ES-I3 (cell line): ENCODE results near the gene B3GAT2.

ENCODE experiments used
- H3K36me3 ChIP-seq: 2 replicates; pipeline ENCODE4 v1.6.1; 2013; ENCODE audit warnings: mild to moderate bottlenecking, low read length, control low read depth, moderate library complexity; ENCODE audit not compliant: insufficient read depth
- H3K4me1 ChIP-seq: 2 replicates; pipeline ENCODE4 v1.6.1; 2013; ENCODE audit warnings: mild to moderate bottlenecking, control low read depth, low read length; ENCODE audit not compliant: insufficient read depth
- H3K9ac ChIP-seq: 2 replicates; pipeline ENCODE4 v1.6.1; 2013; ENCODE audit warnings: low read depth, mild to moderate bottlenecking, low read length, moderate library complexity
- H3K9me3 ChIP-seq: 2 replicates; pipeline ENCODE4 v1.6.1; 2013; ENCODE audit warnings: mild to moderate bottlenecking, low read length, moderate library complexity; ENCODE audit not compliant: control insufficient read depth, insufficient read depth

The B3GAT2 gene

DNA sequence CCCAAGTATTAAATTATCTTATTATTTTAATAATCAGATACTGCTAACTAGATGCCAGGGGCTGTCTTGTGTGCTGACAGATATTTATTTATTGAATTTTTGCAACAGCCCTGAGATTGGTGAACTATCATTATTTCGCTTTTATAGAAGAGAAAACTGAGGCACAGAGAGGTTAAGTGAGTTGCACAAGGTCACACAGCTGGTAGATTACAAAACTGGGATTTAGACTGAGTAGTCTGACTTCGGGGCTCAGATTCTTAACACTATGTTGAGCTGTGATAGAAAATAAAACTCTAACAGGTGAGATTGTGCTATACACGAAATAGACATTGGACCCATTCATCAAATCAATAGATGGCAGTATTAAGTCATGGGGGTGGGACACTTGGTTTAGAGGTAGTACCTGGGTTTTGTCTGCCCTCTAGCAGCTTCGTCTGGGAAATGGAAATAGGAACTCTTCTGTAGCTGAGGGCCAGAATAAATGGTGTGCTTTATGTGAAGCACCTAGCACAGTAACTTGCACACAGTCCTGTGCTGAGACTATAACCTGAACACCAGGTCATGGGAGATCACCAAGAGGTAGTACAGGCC lies 113.4 kb downstream of the B3GAT2 start:
- Histone ChIP-seq H3K9me3 (no peaks in the 10 kb centered on the region), H3K4me1 (peaks cover 5% of the 10 kb centered on the region; the same call in 1 of the 2 replicates), H3K36me3 (no peaks in the 10 kb centered on the region), H3K9ac (no peak overlapping the region)

DNA sequence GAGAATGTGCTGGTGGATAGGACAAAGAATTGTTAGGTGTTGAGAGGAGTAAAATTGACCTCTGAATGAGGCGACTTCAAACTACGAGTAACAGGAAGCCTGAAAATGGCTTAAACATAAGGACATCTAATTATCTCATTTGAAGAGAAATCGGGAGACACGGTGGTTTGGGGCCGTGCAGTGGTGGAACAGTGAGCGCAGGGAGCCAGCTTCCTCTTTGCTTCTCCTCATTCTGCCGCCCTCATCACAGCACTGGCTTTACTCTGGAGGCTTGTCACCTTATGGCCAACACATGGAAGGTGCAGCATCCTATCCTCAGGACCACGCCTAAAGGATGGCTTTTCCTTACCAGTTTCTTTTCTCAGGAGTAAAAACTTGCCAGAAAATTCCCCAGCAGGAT lies 114.3 kb downstream of the B3GAT2 start:
- Histone ChIP-seq H3K9me3 (no peaks in the 10 kb centered on the region), H3K36me3 (no peaks in the 10 kb centered on the region), H3K4me1 (0 out of 2 replicates have a peak, but pooled peaks cover 1% of the 10 kb centered on the region), H3K9ac (no peak overlapping the region)

- no peak overlapping the region for H3K9ac ChIP-seq
- H3K9me3 ChIP-seq: no peaks in the 10 kb centered on the region
- no peaks in the 10 kb centered on the region for H3K36me3 ChIP-seq
- H3K4me1 ChIP-seq: no peaks in the 10 kb centered on the region
Observed at GRCh38 chr6:70841112-70841511, 115.7 kb downstream of the B3GAT2 start.

DNA sequence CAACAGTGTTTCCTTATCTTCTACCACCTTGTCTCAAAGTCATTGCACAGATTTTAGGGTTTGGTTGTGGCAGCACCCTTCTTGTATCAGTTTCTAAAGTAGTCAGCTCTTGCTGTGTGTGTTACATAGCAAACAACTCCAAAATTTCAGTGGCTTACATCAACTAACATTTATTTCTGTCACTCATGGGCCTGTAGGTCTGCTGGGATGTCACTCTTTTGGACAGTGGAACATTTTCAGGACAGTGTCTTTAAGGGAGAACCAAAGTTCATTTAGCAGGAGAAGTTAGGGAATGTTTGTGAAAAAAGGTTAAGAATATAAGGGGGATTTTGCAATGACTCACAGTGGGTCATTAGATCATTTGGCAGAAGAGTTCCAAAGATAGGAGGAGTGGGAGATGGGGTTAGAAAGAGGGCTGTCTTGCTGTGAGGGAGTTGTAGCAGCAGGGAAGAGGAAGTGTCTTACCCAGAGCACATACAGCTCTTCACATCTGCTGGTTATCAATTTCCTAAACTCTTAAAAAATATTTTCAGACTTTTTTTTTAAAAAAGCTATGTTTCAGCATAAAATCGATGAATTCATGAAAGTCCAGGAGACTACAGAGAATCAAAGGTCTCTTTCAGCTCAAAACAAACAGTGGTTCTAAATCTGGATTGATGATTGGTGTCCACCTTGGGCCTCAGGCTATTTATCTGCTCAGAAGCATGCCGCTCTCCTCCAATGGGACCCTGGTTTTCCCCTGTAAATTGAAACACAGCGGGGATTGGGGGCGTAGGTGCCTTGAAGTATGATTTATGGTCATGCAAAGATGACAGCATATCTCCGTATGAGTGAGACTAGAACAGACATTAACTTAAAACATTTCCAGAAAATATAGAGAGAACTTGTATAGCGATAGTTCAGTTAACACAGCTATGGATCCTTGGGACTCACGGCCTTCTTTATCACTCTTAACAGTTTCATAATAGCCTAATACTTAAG lies 117.3 kb downstream of the B3GAT2 start:
- H3K9me3 ChIP-seq: no peaks in the 10 kb centered on the region
- no peaks in the 10 kb centered on the region for H3K36me3 ChIP-seq
- no peak overlapping the region for H3K9ac ChIP-seq
- no peaks in the 10 kb centered on the region for H3K4me1 ChIP-seq

DNA sequence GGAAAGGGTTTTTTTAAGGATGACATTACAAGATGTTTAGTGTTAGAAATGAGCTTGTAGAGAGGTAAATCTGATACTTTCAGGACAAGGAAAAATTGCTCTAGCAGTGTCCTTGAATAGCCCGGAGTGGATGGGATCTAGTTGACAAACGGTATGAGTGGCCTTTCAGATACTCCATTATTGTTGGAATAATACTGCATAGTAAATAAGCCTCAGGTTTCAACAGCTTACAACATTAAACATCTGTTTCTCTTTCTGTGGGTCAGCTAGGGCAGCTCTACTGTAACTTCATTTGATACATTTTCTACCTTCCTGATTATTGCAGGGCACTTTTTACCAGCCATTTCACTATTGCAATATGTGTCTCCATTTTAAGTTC lies 118.0 kb downstream of the B3GAT2 start:
- H3K9me3 ChIP-seq: no peaks in the 10 kb centered on the region
- H3K4me1 ChIP-seq: no peaks in the 10 kb centered on the region
- no peak overlapping the region for H3K9ac ChIP-seq
- no peaks in the 10 kb centered on the region for H3K36me3 ChIP-seq

DNA sequence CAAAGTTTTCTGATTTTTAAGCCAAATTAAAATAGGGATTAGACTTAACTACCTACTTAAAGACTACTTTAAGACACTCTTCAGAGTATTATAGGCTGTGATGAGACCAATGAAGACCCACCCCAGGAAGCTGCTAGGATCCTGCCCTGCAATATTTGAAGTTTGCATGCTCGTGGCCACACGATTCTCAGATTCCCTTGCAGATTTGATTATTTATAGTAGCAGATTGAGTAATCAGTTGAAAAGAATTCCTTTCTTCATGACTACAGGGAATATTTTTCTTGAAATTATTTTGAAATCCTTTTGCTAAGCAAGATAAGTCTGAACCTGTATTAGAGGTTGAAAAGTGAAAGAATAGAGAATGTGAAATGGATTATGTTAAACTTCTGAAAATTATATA lies 122.3 kb downstream of the B3GAT2 start:
- Histone ChIP-seq H3K9me3 (no peaks in the 10 kb centered on the region), H3K9ac (no peak overlapping the region), H3K4me1 (no peaks in the 10 kb centered on the region), H3K36me3 (no peaks in the 10 kb centered on the region)

GRCh38 chr6:70831427-70831826 lies 125.4 kb downstream of the B3GAT2 start:
- H3K9ac ChIP-seq: no peak overlapping the region
- H3K4me1 ChIP-seq: no peaks in the 10 kb centered on the region

DNA sequence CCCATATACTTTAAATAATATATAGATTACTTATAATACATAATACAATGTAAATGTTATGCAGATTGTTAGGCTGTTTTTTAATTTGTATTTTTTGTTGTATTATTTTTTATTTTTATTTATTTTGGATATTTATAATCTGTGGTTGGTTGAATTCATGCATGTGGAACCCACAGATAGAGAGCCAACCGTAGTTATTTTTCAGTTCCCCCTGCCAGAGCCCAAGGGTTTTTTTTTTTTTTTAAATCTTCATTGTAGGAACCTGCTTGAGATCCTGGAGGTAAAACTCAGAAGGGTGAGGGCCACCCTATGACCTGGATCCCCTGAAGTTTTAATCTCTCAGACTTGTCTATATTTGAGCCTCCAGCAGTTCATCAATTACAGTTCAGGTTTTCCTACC lies 133.2 kb downstream of the B3GAT2 start:
- no peak overlapping the region for H3K9ac ChIP-seq
- no peaks in the 10 kb centered on the region for H3K4me1 ChIP-seq
- no peaks in the 10 kb centered on the region; the same call in 1 of the 2 replicates for H3K9me3 ChIP-seq
- no peaks in the 10 kb centered on the region for H3K36me3 ChIP-seq

More at GRCh38 chr6:70831427-70831826, 125.4 kb downstream of the B3GAT2 start:
- Histone ChIP-seq H3K9me3 (no peaks in the 10 kb centered on the region), H3K36me3 (no peaks in the 10 kb centered on the region)

- Histone ChIP-seq H3K4me1 (no peaks in the 10 kb centered on the region), H3K9me3 (no peaks in the 10 kb centered on the region; the same call in 1 of the 2 replicates), H3K36me3 (no peaks in the 10 kb centered on the region), H3K9ac (no peak overlapping the region)
Observed at GRCh38 chr6:70821751-70822150, 135.1 kb downstream of the B3GAT2 start.

GRCh38 chr6:70820778-70821177 lies 136.1 kb downstream of the B3GAT2 start:
- no peaks in the 10 kb centered on the region; the same call in 1 of the 2 replicates for H3K9me3 ChIP-seq
- no peaks in the 10 kb centered on the region for H3K36me3 ChIP-seq
- H3K9ac ChIP-seq: no peak overlapping the region
- H3K4me1 ChIP-seq: no peaks in the 10 kb centered on the region

DNA sequence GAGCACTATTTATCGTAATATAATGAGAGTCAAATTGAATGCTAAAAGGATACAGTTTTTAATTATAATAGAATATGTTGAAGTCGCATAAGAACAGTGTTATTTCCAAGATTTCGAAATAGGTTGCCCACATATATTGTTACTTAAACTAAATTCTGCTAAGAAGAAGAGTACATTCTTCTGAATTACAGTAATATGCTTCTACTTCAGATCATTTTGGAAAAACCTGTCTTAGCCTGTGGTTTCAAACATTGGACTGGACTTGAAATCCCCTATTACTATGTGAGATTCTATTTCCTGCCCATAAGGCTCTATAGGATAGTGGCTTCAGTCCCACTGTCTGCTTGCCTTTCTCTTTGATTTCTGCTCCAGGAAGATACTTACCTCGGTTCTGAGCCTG lies 137.2 kb downstream of the B3GAT2 start:
- Histone ChIP-seq H3K9me3 (no peaks in the 10 kb centered on the region; the same call in 1 of the 2 replicates), H3K9ac (no peak overlapping the region), H3K4me1 (no peaks in the 10 kb centered on the region), H3K36me3 (no peaks in the 10 kb centered on the region)

GRCh38 chr6:70813885-70814284 lies 143.0 kb downstream of the B3GAT2 start:
- Histone ChIP-seq H3K4me1 (no peaks in the 10 kb centered on the region), H3K36me3 (no peaks in the 10 kb centered on the region), H3K9ac (no peak overlapping the region), H3K9me3 (no peaks in the 10 kb centered on the region)

GRCh38 chr6:70811788-70812187 lies 145.1 kb downstream of the B3GAT2 start:
- Histone ChIP-seq H3K9me3 (no peaks in the 10 kb centered on the region), H3K4me1 (no peaks in the 10 kb centered on the region), H3K9ac (no peak overlapping the region), H3K36me3 (no peaks in the 10 kb centered on the region)
